DND-41 (cell line): ENCODE measurements around the gene ANKRD11.

ENCODE experiments used
- CTCF ChIP-seq: IDR thresholded peaks from 2 replicates; pipeline ENCODE4 v1.5.1; 2012; ENCODE audit warnings: borderline replicate concordance, low read length, moderate library complexity, mild to moderate bottlenecking; ENCODE audit not compliant: poor library complexity, severe bottlenecking; ENCODE audit errors: extremely low read depth
- EZH2 ChIP-seq: IDR thresholded peaks from 3 replicates; pipeline ENCODE4 v1.6.1; 2012; ENCODE audit warnings: borderline replicate concordance, low read depth, mild to moderate bottlenecking, moderate library complexity, low read length, inconsistent platforms; ENCODE audit not compliant: severe bottlenecking

GRCh38 chr16:89363621-89364393, 126.6 kb downstream of the ANKRD11 start:
- TF ChIP-seq CTCF, result no peak
- TF ChIP-seq EZH2, result no peak
